HG03457 (cell line): ENCODE results near the gene ANKK1.

ENCODE experiments used
- ATAC-seq: cut with Tn5 transposase; IDR thresholded peaks from one replicate; pipeline ENCODE4 v1.9.1; 2021; ENCODE audit warnings: moderate number of reproducible peaks; ENCODE audit not compliant: unreplicated experiment

The ANKK1 gene, protein sequence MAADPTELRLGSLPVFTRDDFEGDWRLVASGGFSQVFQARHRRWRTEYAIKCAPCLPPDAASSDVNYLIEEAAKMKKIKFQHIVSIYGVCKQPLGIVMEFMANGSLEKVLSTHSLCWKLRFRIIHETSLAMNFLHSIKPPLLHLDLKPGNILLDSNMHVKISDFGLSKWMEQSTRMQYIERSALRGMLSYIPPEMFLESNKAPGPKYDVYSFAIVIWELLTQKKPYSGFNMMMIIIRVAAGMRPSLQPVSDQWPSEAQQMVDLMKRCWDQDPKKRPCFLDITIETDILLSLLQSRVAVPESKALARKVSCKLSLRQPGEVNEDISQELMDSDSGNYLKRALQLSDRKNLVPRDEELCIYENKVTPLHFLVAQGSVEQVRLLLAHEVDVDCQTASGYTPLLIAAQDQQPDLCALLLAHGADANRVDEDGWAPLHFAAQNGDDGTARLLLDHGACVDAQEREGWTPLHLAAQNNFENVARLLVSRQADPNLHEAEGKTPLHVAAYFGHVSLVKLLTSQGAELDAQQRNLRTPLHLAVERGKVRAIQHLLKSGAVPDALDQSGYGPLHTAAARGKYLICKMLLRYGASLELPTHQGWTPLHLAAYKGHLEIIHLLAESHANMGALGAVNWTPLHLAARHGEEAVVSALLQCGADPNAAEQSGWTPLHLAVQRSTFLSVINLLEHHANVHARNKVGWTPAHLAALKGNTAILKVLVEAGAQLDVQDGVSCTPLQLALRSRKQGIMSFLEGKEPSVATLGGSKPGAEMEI

DNA sequence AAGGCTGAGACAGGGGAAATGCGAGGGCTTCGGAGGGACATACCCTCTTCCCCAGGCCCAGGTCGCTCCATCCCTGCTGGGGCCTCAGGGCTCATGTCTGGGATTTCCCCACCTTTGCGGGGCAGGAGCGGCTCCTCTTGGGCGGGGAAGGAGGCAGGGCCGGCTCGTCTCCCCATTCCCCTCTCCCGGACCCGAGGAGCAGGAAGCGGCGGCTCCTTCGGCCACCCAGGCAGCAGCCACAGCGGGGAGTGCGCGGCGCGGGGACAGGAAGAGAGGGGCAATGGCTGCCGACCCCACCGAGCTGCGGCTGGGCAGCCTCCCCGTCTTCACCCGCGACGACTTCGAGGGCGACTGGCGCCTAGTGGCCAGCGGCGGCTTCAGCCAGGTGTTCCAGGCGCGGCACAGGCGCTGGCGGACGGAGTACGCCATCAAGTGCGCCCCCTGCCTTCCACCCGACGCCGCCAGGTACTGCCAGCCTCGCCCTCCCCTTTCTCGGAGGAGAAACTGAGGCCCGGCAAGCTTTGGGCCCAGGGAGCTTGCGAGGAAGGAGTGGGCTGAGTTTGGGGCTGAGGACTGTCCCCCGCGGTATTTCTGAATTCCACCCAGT lies at the start of gene ANKK1:
TSS of gene ANKK1 (plus strand) at position 175 of the 607 bp plus-strand sequence. CDS start at position 281, 106 bp downstream.
- ATAC-seq, result no peak

DNA sequence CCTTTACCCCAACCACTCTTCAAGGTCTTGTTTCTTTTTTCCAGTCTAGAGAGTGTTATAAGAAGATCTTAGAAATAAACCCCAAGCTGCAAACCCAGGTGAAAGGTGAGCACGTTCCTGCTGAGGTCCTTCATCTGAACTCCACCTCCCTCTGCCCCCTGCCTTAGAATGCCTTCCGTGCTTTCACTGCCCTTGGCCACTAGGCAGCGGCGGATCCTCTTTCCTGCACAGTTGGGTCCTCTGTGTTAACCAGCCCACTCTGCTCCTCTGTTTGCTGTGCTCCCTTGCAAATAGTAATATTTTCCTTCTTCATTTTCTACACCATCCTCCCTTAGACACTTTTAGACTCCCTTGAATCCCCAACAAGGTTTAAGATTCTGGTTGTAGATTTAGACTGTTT lies 48.8 kb upstream of the ANKK1 start:
- no peak for ATAC-seq

DNA sequence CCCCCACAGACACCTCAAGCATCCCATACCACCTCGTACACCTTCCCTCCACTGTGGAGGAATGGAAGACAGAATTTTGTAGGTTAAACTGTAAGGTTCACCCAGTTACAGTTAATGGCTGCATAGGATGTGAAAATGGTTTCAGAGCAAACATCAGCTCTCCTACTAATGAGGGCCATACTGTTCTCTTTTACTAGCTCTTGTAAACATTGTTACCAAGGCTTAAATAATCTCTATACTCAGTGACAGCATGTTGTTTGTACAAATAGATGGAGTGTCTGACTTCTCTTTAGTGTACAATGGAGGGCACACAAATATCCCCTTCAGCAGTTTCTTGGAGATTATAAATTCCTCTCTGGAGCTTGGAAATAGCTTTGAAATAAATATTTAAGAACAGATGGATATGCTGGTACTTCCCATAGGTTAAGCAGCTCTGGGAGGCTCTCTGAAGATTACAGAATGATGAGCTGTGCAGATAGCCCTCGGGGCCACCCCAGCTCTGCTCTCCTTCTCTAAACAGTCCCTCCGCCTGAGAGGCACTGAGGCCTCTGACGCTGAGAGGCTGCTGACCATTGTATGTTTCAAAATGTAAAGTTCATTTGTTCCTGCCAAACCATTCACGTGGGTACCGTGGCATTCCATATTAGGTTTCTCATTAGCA lies 47.5 kb upstream of the ANKK1 start:
- ATAC-seq, result no peak

DNA sequence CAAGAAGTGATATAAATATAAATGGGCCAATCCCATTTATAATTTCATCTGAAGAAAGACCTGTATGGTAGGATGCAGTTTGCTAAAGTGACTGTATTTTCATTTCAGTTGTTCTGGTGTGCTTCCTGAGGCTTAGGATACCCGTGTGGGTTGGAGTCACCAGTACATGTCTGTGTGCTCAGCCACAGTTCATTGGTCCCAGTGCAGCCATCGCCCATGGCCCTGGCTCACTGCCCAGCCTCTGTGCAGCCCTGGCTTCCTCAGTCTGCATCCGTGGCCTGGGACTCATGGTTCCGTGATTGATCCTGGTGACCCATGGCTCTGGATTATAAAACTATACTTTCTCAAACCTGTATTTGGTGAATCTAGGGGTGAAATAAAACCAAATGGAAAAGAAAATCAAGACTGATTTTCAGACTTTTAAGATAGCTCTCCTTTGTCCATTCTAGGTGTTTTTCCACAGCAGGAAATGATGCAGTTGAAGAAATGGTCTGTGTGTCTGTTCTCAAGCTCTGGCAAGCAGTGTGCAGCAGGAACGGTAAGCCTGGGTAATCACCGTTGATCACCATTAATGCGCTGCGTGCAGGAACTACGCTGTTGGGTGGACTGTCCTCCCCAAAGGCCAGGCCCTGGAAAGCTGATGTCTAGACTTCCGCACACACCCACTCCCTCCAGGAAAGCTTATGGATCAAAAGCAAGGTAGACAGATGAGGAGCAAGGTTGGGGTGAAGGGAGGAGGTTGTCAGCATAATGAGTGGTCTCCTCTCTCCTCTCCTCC lies 46.0 kb upstream of the ANKK1 start:
- no peak for ATAC-seq

DNA sequence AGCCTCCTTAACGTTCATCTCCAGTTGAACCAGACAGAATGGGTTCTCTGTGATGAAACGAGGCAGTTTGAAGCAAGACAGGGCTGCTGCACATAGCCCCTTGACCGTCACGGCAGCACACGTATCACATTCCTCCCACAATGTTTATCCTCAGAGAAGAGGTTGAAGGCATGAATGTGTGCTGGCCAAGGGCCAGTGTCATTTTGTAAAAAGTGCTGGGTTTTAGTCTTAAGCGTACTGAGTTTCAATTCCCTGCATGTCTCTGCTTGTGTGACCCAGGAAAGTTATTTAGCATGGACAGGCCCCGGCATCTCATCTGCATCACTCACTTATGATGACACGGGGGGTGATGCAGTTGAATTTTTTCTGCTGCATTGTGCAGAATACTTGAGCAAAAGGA lies 41.6 kb upstream of the ANKK1 start:
- no peak for ATAC-seq

DNA sequence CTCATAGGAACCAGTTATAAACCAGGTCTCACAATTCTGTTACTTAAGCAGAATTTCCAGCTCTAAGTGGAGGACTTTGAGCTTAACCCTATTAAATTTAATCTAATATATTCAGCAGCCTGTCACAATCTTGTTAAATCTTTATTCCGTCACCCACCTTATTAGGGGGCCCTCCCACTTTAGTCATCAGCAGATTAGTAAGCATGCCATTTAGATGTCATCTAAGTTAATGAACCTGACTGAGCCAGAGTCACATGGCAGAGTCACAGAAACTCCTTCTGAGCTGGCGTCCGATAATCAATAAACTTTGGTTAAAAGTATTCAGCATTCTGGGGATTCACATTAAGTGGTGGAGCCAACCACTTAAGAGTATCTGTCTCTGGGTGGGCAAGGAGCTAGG lies 38.1 kb upstream of the ANKK1 start:
- ATAC-seq, result no peak

DNA sequence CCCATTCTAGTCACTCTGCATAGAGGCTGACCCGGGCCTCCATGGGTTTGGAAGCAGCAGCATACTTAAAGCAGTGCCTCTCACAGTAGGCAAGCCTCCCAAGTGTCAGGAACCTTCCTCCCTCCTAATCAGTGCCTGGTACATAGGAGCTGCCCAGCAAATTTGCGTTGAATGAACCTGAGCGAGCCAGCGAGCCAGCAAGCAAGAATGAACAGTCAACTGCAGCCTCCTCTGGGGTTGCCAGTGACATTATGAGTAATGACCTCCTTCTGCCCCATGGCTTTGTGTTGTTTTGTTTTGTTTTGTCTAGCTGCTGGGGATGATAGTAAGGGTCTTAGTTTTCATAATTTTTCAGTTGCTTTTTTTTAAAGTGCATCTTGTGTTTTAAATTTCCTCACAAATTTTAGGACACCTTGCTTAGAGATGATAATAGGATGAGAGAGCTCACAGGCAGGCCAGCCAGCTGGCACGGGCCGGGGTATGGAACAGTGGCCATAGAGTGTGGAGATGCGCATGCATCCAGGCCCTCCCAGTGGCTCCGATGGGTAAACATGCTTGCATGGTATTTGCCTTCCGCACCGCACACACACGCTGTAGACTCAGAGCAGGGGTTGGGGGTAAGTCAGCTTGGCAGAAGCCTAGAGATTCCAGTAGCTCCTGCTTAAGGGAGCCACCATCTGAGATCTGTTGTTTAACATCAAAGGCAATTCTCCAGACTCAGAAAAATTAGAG lies 37.1 kb upstream of the ANKK1 start:
- ATAC-seq, result no peak

DNA sequence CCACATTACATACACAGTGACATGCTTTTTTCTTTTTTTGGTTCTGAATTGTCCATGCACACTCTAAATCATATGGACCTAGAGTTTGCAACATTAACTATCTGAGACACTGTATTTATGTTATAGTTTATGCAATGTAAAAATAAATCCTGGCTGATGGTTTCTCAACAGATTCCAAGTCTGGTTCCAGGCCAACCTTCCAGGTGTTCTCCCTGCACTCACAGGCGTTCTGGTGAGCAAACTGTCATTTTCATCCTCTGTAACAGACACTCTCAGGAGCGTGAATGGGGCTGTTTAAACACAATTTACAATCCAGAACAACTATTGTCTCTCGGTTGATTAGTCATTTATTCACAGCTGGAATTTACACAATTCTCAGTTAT lies 36.5 kb upstream of the ANKK1 start:
- no peak for ATAC-seq

DNA sequence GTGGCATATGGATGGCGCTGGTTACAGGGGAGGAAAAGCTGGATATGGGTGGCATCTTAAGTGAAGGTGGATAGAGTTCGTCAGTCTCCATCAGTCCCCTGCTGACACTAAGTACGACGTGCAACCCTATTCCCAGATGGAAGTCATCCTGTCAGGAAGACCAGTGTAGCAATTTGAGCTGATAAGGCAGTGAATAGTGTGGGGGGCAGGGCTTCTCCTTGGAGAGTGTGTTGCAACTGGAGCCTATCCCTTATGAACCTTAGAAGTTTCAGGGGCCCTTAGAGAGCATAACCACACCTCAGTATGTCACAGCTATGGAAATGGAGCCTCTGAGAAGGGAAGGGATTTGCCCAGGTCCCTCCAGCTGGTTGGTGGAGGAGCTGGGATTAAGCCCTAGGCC lies 36.1 kb upstream of the ANKK1 start:
- ATAC-seq, result no peak

DNA sequence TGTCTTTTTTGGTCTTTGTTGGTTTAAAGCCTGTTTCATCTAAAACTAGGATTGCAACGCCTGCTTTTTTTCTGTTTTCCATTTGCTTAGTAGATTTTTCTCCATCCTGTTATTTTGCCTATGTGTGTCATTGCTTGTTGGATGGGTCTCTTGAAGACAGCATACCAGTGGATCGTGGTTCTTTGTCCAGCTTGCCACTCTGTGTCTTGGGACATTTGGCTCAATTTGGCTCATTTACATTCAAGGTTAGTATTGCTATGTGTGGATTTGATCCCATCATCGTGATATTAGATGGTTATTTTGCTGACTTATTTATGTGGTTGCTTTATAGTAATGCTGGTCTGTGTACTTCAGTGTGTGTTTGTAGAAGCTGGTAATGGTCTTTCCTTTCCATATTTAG lies 31.4 kb upstream of the ANKK1 start:
- no peak for ATAC-seq

DNA sequence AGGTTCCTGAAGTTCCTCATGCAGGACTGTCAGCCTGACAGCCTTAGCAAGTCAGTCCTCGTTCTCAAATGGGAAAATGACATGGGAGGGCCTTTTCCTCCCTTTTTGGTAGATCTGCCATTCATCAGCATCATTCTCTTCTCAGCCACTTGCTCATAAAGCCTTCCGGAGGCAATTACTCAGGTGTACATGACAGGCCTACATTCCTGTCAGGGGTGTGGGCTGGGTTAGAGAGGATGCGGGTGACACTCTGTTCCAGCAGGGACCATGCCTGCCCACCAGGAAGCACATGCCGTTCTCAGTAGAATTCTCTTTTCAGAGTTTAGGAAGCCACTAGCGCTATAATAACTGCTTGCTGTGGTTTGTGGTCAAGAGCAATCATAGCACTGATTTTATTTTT lies 24.2 kb upstream of the ANKK1 start:
- no peak for ATAC-seq

DNA sequence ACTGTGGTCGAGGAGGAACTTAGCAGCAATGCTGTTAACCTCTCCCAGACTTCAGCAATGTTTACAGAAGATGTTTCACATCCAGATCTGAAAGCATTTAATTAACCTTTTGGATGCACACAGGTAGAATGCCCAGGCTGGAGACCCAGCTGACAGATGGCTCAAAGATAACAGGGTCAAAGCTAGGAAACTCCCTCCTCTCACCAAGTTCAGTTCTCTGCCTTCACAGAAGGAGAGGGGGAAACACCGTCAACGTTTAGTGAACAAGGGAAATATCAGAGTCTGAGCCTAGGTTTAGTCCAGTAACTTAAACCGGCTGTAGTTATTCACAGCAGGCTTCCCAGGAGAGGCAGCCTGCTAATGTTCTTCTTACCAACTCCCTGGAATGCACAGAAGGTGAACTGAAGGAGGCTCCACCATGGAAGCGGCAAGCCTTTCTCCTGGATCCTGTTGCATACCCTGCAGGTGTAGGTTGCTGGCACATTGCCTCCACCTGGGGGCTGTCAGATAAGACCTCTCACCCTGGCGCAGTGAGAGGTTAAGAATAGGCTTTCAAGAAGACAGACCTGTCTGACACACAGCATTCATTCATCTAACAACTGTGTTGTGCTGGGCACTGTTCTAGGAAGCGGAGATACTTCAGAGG lies 23.5 kb upstream of the ANKK1 start:
- ATAC-seq, result no peak

DNA sequence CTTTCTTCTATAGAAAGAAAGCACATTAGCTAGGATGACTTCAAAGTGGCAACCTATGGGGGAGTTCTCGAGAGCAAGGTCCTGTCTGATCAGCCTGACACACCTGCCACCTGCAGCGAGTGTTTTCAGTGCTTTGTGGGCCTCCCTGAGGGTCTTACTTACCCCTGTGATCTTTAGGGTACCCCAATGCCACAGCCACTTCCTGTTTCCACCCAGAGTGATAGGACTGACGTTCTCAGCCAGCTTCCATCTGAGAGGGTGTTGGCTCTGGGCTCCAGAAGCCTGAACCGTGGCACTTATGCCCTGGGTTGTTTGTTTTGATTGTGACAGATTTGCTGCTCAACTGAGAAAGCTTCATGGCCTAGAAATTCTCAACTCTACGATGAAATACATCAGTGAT lies 21.7 kb upstream of the ANKK1 start:
- no peak for ATAC-seq

DNA sequence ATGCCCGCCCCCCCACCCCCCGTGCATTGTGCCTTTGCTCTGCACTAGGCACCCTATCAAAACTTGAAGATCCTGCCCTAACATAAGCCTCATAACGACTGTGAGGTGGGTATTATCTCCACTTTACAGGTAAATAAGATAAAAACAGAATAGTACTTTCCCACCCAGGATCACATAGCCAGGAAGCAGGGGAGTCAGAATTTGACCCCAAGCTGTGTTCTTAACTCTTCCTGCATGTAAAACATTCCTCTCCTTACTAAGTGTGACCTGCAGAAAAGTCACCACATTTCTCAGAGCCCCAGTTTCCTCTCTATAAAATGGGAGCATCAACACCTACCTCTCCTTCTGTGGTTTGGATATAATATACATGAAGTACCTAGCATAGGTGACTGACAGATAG lies 18.2 kb upstream of the ANKK1 start:
- ATAC-seq, result no peak

DNA sequence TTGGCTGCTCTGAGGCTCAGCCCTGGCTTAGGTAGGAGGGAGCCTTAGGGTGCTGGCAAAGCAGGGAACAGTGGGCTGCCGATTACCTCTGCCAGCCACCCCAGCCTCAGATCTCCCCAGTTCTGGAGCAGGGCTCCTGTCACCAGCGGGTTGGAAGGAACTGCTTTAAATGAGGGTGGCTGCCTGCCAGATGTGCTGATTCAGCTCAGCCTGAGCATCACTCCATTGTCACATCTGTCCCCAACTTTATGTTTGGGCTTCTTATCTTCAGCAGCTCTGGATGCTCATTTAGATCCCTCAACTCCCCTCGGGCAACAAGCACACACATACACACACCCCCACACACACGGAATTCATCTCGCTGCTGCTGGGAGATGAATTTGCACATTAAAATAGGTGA lies 16.9 kb upstream of the ANKK1 start:
- no peak for ATAC-seq

DNA sequence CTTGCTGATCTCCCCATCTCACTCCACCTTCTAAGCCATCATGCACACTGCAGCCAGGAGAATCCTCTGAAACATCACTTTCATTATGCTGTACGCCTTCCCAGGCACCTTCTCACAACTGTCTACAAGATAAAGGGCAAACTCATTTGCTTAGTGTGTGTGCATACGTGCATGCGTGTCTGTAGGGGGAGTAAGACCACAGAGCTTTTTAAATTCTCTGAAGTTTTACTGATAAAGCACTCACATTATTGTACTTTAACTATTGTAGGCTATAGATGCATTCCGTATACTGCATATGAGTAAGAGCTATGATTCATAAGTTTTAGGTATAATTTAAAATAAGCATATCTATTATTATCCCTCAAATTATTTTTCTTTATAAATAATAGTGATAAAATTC lies 15.3 kb upstream of the ANKK1 start:
- no peak for ATAC-seq

DNA sequence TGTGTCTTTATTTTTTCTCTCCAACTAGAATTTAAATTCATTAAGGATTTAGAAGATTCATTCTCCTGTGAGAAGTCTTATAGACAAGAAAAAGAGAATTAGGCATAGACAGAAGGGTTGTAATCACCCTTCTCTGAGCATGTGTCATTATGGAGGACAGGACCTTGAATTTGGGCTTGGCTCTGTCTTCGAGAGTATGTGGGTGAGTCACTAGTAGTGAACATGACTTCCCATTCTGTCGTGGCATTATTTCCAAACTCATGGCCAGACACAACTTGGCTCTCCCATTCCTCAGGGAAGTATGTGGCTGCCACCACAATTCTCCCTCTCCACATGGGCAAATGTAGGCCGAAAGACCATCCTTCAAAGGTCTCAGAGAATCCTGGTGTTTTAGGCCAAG lies 14.3 kb upstream of the ANKK1 start:
- ATAC-seq, result no peak

DNA sequence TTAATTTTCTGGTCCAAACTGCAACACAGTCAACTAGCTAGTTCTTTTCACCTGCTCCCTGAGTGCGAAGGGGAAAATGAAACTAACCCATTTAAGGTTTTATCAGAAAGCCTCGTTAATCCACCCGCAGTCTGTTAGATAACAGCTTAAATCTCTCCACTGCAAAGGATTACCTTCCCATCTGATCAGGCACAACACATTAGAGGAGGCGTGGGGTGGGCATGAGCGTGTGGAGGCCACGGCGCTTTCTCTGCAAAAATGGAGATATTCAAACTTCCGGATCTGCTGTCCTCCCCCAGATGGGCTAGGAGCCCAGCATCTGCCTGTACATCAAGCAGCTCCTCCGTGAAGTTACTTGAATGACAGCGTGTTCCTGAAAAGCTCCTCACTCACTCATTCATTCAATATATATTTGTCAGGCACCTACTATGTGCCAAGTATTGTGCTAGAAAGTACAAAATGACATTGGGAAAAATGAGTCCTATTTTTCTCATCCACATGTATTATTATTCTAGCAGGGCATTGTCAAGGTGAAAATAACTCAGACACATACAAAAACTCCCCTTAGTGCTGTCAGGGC lies 13.5 kb upstream of the ANKK1 start:
- ATAC-seq, result no peak

DNA sequence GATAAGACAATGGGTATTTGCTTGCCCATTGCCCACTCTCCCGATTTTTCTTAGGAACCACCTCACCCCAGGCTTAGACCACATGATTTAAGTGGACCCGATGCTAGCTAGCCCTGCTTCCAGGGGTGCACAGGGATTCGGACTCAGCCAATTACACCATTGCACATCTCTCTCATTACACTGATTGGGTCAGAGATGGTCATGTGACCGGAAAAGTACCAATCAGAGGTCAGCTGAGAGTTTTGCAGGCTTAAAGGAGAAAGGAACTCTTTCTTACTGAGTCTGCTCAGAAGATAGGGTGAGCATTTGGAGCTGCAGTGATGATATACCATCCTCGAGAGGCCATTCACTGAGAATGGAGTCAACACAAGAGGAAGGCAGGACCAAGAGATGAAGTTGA lies 12.2 kb upstream of the ANKK1 start:
- ATAC-seq, result no peak
